ENCODE data around the gene EDAR.

EDAR gene

DNA sequence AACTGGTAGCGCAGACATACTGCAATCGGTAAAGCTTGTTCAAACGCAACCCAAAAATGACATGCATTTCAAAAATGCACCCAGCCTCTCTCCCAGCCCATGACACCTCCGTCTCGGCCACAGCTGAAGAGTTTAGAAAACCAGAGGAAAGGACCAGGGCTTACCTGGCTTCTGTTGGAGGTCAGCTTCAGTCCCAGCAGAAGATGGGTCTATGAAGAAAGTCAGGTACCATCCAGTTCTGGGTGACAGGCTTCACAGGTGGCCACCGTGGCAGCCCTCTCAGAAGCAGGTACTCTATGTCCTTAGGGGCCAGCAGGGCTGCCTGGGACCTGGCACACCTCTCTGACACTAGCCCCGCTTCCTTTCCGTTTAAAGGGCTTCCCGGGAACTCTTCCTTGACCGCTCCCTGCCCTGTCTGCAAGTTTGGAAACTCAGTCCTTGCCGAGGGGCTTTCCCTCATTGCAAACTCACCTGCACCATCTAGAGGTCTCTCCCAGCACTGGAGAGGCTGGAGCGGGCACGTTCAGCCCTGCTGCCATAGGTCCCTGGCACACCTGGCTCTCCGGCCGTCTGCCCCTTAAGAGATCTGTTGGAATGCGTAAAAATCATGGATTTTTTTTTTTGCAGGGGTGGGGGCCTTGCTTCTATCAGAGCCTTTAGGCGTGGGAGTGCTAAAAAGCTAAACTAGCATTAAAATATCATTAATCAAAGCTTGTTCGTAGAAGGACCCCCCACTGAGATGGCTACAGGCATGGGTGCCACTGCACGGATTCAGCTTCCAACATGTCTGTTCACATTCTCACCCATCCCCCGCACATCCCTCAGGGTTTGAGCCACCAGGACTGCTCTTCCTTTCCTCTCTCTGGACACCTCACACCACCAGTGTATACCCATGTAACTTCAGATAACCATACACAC is at the start of gene EDAR:
EDAR (minus strand) TSS at position 425 of the 918 bp plus-strand sequence. CDS start 58,206 bp downstream, outside the sequence.
- peak; percentile 11 for DNase-seq (ENCODE audit: low read depth)

DNA sequence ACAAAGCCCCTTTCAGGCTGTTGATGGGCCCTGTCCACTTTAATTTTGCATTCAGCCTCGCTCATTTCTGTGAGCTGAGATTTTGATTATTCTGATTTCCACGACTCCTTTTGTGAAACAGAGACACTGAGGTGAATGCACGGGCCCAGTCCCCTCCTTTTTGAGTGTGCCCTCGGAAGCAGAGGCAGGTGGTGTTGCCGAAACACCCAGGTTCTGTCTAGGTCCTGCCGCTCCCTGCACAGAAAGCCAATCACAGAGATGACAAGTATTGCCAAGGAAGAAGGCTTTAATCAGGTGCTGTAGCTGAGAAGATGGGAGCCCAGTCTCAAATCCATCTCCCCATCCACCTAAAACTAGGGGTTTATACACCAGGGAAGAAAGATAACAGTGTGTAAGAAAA is 44.2 kb upstream of the EDAR start:
- no peak for DNase-seq (ENCODE audit: low read depth)

DNA sequence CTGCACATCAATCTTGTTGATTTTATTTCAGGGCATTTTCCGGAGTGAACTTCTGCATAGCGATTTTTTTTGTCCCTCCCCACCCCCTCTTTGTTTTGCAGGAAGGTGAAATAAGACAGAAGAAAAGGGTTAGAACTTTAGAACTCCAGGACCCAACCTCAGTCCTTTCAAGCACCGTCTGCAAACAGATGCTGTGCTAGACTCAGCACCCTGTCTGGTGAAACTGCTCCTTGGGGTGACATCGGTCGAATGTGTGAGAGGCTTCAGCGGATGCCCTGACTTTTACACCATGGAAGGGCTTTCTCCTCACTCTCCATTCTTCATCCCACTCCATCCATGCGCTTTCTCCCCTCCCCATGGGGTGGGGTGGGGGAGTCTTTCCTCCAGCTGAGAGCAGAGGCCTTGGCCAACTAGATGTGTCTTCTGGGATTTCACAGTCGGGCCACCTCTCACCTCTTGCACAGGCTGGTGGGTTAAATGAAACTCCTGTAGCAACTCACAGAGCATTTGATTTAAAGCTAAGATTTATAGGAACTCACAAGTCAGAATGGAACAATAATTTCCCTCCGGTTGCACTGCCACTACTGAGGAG is 43.3 kb upstream of the EDAR start:
- DNase-seq (ENCODE audit: low read depth) = no peak

DNA sequence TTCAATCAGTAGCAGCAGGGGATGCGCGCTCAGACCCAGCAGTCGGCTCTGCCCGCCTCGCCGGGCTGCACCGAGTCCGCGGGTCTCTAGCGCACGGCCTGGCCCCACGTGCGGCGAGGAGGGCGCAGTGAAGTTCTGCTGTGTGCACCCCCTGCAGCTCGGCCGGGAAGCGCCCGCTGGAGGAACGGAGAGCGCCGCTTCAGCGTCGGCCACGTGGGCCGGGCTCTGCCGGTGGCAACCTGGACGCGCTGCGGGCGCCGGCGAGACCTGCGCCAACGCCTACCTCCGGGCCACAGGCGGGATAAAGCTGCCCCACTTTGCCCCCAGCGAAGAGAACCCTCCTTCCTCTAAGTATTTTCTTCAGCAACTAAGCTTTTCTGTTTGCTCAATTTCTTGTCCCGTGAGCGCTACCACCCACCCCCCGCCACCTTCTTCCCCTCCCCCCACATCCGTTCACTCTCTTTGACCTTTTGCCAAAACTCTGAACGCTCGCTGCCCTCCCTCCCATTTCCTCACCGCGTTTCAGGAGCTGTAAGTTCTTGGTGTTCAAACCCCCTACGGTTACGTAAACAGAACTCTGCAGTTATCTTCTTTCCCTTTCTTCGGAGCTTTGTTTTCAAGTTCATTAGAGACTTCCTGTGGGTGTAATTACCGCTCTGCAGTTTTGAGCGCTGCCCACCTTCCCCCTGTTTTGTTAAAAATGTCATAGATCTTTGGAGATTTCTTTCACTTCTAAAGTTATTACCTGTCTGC is 42.6 kb upstream of the EDAR start:
- DNase-seq (ENCODE audit: low read depth) = peak; percentile 38

DNA sequence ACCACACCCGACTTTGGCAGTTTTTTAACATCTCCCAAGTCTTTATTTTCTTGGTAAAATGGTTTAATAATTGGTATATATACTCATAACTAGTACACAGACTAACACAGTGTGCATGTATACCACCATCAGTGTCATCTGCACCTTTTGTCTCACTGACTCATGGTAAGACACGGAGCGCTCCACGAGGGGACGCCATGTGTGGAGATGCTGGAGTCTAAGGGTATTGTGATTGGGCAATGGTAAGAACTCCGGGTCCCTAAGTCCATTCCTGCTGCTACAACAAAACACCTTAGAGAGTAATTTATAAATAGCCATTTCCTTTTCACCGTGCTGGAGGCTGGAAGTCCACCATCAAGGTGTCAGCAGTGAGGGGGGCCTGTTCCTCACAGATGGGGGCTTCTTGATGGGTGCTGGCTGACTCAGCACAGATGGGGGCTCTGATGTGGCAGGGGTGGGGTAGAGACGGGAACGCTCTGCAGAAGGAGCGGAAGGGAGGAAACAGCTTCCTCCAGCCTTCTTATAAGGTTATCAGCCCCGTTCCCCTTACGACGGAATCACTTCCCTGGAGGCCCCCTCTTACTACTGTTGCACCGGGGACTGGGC is 42.0 kb upstream of the EDAR start:
- no peak for DNase-seq (ENCODE audit: low read depth)

DNA sequence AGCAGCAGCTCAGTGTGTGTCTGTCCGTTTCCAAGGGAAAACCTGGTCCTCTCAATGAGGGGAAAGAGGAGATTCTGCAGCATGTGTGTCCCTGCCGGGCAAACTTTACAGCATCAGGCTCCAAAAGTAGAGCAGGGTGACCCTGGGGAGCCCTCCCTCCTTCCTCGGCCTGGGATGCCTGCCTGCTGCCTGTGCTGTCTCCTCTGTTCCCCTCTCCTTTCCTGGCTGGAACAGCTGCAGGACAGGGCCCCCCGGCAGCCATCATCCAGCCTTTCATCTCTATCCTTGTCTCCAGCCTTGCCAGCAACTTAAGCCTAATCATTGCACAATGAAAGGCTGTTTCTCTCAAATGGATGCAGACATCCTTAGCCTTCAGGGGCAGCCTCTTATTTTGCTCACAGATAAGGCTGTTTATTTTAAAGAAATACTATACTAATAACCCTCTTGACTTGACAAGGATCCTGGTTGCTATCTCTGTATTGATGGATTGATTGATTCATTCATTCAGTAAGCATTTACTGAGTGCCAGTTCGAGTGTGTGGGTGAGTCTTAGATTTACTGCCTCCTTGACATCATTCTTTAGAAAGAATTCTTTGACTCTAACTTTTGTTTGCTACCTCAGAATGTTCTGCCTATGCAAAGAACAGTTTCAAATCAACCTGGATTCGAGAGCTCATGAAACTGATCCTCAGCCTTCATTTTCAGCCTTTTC is 40.6 kb upstream of the EDAR start:
- DNase-seq (ENCODE audit: low read depth) = no peak

DNA sequence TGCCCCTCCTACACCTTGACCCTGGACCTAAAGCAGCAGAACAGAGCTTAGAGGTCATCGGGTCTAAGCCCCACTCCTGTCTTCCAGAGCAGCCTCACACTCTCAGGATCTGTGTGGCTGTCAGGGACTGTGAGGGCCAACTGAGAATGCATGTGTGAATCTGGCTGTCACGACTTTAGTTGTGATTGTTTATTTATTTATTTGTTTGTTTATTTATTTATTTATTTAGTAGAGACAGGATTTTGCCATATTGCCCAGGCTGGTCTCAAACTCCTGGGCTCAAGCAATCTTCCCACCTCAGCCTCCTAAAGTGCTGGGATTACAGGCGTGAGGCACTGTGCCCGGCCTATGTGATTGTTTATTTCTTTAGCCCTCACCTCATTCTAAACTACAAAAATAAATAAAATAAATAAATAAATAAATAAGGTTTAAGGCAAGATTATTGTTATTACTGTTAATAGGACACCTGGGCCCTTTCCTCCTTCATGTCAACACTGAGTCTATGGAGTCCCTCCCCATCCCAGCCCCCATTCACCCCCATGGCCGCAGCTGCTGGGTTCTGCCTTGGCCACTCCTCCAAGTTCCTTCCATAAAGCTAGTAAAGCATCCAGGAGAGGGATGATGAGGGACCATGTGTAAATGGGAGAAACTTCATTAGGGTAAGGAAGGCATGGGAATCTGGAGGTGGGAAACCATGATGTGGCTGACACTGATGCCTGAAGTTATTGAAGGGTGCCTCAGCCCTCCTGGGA is 39.9 kb upstream of the EDAR start:
- DNase-seq (ENCODE audit: low read depth) = no peak

DNA sequence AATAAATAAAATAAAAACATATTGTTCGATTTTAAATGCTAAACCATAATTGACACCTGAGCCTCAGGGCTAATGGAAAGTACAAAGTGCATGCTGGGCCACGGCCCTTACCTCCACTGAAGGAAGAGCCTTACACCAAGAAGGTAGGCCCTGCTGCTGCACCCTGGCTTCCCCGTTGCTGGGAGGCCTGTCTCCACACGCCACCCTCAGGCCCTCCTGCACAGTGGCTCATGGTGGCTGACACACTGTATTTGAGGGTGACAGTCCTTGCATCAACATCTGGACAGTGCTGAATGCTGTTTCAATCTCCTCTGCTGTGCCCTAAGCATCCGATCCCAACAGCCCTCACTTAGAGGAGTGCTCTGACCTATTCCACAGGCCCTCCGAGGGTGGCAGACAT is 39.3 kb upstream of the EDAR start:
- DNase-seq (ENCODE audit: low read depth) = no peak

DNA sequence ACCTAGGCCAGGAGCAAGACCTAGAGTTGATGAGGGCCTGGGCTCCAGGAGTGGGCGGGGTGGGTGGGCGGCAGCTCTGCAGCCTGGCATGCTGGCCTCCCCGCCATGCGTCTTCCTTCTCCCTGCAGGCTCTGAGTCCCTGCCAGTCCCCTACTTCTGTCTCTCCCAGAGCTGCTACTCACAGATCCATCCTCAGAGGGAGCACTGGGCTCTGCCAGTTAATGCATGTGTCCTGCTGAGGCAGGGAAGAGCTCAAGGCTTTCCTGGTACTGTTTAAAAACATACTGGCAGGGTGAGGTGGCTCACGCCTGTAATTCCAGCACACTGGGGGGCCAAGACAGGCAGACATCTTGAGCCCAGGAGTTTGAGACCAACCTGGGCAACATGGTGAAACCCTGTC is 38.7 kb upstream of the EDAR start:
- no peak for DNase-seq (ENCODE audit: low read depth)

DNA sequence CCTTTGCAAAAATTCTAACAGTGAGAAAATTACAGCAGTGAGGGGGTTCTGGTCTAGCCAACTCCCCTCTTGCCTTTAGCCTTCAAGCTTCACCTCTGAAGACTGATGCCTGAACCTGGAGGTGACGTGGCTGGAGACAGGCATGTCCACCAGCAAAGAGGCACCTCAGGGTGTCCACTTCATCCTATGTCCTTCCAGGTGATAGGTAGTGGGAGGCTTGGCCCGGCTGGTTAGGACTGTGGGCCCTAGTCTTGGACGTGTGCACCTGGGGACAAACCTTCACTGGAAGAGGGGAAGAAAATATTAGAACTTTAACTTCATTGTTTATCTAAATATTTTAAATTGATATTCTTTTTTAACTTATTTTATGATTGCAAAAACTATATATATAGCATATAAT is 35.5 kb upstream of the EDAR start:
- DNase-seq (ENCODE audit: low read depth) = no peak

DNA sequence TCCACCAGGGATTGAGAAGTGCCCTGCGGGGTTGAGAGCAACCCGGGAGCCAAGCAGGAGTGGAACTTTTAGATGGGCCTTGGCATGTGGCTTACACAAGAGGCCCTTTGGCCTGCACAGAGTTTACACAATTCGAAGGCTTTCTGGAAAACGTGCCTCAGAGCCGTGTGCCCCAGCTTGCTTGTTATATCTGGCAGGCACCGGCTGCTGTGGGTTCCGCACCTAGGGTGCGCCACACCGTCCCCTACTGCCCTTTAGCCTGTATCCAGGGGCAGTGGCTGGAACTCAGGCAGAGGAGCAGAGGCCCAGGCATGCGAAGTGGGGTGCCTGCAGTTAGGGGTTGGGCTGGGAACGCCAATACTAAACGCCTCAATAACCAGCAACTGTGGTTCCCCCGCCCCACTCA is 32.9 kb upstream of the EDAR start:
- no peak for DNase-seq (ENCODE audit: low read depth)

DNA sequence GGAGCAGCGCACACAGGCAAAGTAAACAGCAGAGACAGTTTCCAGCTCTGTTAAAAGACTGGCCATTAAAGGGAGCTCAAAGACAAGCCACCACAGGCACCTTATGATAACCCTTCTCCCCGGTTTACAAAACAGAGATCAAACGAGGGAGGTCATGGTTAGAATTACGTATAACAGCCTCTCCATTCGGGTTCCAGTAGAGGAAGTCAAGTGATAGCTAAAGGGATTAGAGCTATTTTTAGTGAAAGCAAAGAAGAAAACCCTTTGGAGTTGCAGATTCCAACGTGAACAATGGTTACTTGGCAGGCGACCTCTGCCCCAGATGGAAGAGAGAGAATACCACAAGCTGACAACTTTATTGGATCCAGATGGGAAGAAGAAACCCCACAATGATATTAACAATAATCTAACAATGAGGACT is 31.2 kb upstream of the EDAR start:
- no peak for DNase-seq (ENCODE audit: low read depth)

DNA sequence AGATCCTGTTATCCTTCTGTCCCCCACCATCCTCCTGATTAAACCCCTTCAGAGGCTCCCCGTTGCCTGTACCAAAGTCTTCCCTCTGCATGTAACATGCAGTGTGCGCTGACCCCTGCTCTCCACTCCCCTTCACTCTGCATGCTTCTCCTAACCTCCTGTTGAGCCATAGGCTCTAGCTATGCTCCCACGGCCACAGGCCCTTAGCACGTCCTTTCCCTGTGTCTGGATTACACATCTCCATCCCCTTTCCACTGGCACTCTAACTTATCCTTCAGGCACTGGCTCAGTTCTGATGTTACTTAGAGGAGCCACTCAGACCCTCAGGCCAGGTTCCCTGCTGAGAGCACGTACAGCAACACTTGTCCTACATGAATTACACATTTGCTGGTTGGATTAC is 29.4 kb upstream of the EDAR start:
- no peak for DNase-seq (ENCODE audit: low read depth)

DNA sequence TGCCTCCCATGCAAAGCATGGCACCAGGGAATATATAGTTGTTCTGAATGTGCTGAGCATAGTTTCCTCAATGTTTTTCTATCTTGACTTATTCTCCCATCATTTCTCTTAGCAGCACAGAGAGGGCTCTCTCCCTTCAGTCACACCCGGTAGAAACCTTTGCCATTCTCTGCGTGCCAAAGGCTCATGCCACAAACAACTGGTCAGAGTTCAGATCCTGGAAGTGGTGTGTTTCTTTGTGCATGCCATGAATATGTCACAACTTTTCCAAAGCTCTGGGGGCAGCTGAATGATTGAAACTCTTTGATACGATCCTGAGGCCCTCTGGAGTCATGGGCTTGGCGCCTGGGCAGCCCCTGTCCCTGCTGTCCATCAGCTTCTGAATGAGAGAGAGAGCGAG is 28.0 kb upstream of the EDAR start:
- no peak for DNase-seq (ENCODE audit: low read depth)

DNA sequence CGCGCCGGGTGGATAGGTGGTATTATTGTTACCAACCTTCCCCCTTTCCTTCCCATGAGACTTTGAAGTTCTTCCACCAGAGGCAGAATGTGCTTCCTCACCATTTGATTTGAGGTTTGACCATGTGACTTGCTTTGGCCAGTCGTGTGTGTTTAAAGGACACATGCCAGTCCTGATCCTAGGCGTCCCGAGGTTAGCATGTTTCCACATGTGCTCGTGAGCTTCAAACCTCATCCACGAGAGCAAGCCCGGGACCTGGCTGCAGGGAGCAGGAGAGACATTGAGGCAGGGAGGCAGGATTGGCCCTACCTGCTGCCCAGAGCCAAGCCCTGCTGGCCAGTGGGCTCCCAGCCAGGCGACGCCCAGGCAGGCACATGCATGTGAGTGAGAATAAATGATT is 27.4 kb upstream of the EDAR start:
- no peak for DNase-seq (ENCODE audit: low read depth)

DNA sequence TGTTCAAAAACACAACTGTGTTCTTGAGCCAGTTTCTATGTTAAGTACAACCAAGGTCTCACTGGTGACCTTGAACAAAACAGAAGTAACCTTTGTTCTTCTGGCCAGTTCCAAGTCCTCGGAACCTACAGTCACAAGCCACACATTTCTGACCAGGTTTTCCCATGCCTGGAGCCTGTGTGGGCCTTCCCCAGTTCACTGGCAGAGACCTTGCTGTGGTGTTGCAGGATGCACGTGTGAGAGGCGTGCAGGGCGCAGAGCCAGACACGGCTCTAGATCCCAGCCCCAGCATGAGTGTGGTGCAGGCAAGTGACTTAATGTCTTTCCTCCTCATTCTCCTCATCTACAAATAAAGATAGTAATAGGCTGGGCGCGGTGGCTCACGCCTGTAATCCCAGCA is 25.5 kb upstream of the EDAR start:
- no peak for DNase-seq (ENCODE audit: low read depth)

DNA sequence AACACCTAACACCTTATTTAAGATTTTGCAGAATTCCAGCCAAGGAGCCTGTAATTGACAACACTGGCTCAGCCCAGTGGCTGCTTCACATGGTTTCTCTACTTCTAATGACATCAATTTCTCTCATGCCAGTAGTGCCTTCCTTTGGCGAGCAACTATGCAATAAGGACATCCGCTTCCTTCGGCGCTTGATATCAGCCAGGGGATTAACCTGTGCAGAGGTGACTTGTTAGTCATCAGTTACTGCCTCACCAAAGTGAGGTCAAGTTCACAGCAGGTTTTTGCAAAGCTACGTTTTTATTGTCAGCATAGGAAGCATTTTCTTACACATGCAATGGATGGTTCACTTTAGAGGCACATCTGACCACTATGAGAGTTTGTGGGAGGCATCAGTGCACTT is 24.0 kb upstream of the EDAR start:
- DNase-seq (ENCODE audit: low read depth) = no peak

DNA sequence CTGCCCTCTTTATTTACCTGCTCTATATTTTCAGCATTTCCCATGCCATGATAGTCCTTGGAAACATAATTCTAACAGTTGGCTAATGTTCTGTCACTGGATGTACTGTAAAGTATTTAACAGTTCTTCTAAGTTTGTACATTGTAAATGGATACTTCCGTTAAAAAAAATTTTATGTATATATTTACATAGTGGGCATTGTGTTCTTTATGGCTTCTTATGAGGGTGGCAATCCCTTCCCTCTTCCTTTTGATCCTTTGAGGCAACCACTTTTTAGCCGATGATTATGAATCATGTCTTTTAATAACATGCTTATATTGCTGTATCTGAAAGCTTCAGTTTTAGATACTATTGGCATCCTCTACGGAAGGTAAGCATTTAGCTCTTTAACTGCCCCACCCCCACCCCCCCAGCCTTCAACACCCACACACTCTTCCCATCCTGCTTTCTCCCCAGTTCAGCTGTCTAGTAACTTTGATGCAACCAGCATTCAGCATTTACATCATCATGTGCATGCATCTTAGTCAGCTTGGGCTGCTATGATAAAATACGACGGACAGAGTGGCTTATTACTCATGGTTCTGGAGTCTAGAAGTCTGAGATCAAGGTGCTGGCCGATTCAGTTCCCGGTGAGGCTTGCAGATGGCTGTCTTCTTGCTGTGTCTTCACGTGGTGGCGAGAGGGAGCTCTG is 21.0 kb upstream of the EDAR start:
- DNase-seq (ENCODE audit: low read depth) = no peak

DNA sequence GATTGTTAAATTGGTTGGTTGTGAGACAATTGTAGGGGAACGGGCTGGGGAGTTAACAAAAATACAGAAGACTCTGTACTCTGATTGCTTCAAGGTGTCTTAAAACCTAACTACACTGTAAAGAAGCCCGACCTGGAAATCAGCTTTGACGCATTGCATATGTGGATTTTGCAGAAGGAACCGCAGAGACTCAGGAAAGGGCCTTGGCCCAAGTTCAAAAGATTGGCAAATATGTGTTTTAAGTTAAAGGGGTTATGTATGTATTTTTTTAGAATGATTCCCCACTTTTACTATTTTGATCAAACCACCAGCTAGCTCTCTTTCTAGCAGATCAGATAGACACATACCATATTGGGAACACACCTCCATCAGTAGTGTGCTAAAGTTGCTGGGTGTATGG is 18.0 kb upstream of the EDAR start:
- no peak for DNase-seq (ENCODE audit: low read depth)

DNA sequence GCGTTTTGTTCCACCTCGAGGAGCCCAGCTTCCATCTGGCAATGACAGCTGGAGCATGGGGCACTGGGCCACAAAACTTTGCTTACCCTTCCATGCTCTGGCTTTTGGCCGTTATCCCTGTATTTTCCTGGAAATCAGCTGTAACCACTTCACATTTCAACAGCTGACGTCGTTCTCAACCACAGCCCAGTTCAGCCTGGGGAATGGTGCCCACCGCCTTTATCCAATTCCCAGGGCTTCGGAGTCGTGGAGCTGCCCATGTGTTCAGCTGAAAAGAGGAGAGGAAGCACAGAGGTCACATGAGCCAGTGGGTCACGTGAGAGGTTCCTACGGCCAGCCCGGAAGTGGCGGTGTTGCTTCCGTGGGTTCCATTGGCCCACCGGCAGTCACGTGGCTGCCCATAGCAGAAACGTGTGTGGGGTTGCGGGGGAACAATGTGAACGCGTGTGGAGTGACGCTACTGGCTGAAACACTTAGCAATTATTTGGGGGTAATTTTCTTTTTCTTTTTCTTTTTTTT is 16.7 kb upstream of the EDAR start:
- no peak for DNase-seq (ENCODE audit: low read depth)
